Prostate gland (tissue), 2 donors: Measurements from ENCODE around the gene RHOU.

Source experiments
- CTCF ChIP-seq, 4 experiments: fragments of 200-600 bp in 2 of 4; fragments of 450-650 bp in 2 of 4; sonication (generic) in 2 of 4; IDR thresholded peaks; 1 replicate in 3 of 4; 2 replicates in 1 of 4; pipeline ENCODE4 v1.5.1; 2016 to 2019; ENCODE audit warnings: antibody characterized with exemption in 4 of 4, mild to moderate bottlenecking in 2 of 4, moderate library complexity in 2 of 4
- POLR2A ChIP-seq: fragments of 450-650 bp; IDR thresholded peaks from one replicate; pipeline ENCODE4 v1.6.1; 2016; ENCODE audit warnings: antibody characterized with exemption, mild to moderate bottlenecking
- POLR2AphosphoS5 ChIP-seq: sonication (generic); formaldehyde crosslinking; IDR thresholded peaks from one replicate; pipeline ENCODE4 v1.6.1; 2017; ENCODE audit warnings: antibody characterized with exemption

- TF ChIP-seq POLR2A: no peak
- no peak for TF ChIP-seq CTCF (IDR thresholded peaks at IDR 0.05)
- TF ChIP-seq POLR2AphosphoS5: no peak
These were observed 48.2 kb downstream of the RHOU start for GRCh38 chr1:228783418-228784040.
